K562 (cell line): ENCODE measurements around the gene GIPR. TPM values are rescaled to one million over a fixed set of nuclear protein-coding genes. Genes with fewer than 3 reads are reported as not detected.

Source experiments
- ATF3 ChIP-seq, 2 experiments: fragments of 450-650 bp in 1 of 2; sonication (generic) in 1 of 2; formaldehyde crosslinking in 1 of 2; IDR thresholded peaks in 1 of 2; conservative IDR thresholded peaks in 1 of 2; 2 replicates each; pipeline versions ENCODE4 v1.6.1 to v1.8.1; 2016 to 2023; ENCODE audit warnings: mild to moderate bottlenecking in 2 of 2, moderate library complexity in 2 of 2, inconsistent platforms in 1 of 2, missing genetic modification reagents in 1 of 2
- CBX3 ChIP-seq, 2 experiments: IDR thresholded peaks; 1 replicate in 1 of 2; 2 replicates in 1 of 2; pipeline ENCODE4 v1.6.1; 2012; ENCODE audit warnings: inconsistent platforms in 2 of 2, low read length in 2 of 2, borderline replicate concordance in 1 of 2, control low read depth in 1 of 2
- CHD1 ChIP-seq: fragments of 200-600 bp; sonication (generic); IDR thresholded peaks from one replicate; pipeline ENCODE4 v1.6.1; 2012; ENCODE audit warnings: mild to moderate bottlenecking, moderate library complexity, low read length, inconsistent platforms
- COPS2 ChIP-seq: fragments of 450-650 bp; conservative IDR thresholded peaks from 2 replicates; pipeline ENCODE4 v1.6.1; 2016; ENCODE audit warnings: mild to moderate bottlenecking, moderate library complexity
- CREBBP ChIP-seq: IDR thresholded peaks from one replicate; pipeline ENCODE4 v1.6.1; 2012; ENCODE audit warnings: low read depth, mild to moderate bottlenecking, control low read depth, inconsistent platforms, low read length
- DNMT1 ChIP-seq: fragments of 450-650 bp; IDR thresholded peaks from 2 replicates; pipeline ENCODE4 v1.6.1; 2016; ENCODE audit warnings: antibody characterized with exemption, mild to moderate bottlenecking
- FOXA3 ChIP-seq, 2 experiments: fragments of 450-650 bp in 1 of 2; sonication (generic) in 1 of 2; formaldehyde crosslinking; IDR thresholded peaks in 1 of 2; conservative IDR thresholded peaks in 1 of 2; 2 replicates each; pipeline versions ENCODE4 v1.4.0 to v1.8.0; 2020 to 2022; ENCODE audit warnings: mild to moderate bottlenecking in 2 of 2, missing genetic modification reagents in 1 of 2
- GABPA ChIP-seq: fragments of 200-800 bp; sonication (Bioruptor generic); conservative IDR thresholded peaks from 2 replicates; pipeline ENCODE4 v1.6.1; 2016; ENCODE audit warnings: low read depth, missing genetic modification characterization, missing compliant biosample characterization
- GTF2B ChIP-seq: IDR thresholded peaks from 2 replicates; pipeline ENCODE4 v1.6.1; 2011; ENCODE audit not compliant: insufficient read length; ENCODE audit errors: extremely low read depth
- GTF2E2 ChIP-seq: fragments of 200-800 bp; sonication (Bioruptor generic); IDR thresholded peaks from 2 replicates; pipeline ENCODE4 v1.6.1; 2016; ENCODE audit warnings: missing genetic modification characterization, missing compliant biosample characterization
- HIVEP1 ChIP-seq: fragments of 250-450 bp; sonication (Bioruptor Pico); IDR thresholded peaks from 2 replicates; pipeline ENCODE4 v1.4.0; 2020; ENCODE audit warnings: mild to moderate bottlenecking
- HNRNPK ChIP-seq: fragments of 200-400 bp; formaldehyde crosslinking; IDR thresholded peaks from one replicate; pipeline ENCODE4 v1.6.1; 2018; ENCODE audit warnings: mild to moderate bottlenecking, low read depth, low read length; ENCODE audit not compliant: poor library complexity, severe bottlenecking
- KAT2B ChIP-seq: IDR thresholded peaks from one replicate; pipeline ENCODE4 v1.6.1; 2012; ENCODE audit warnings: low read depth, mild to moderate bottlenecking, control low read depth, inconsistent platforms, low read length, moderate library complexity
- KAT7 ChIP-seq: sonication (generic); formaldehyde crosslinking; IDR thresholded peaks from 2 replicates; pipeline ENCODE4 v1.8.0; 2022; ENCODE audit warnings: missing genetic modification reagents, mild to moderate bottlenecking, borderline replicate concordance
- KLF10 ChIP-seq: fragments of 250-450 bp; sonication (Bioruptor Pico); IDR thresholded peaks from 2 replicates; pipeline ENCODE4 v1.6.1; 2021; ENCODE audit warnings: matching md5 sums
- MTA2 ChIP-seq: fragments of 450-650 bp; IDR thresholded peaks from 2 replicates; pipeline ENCODE4 v1.6.1; 2016; ENCODE audit warnings: low read depth
- RAD51 ChIP-seq: fragments of 450-650 bp; IDR thresholded peaks from 2 replicates; pipeline ENCODE4 v1.7.1; 2016; ENCODE audit warnings: low read depth, mild to moderate bottlenecking, borderline replicate concordance
- THRAP3 ChIP-seq: fragments of 450-650 bp; IDR thresholded peaks from 2 replicates; pipeline ENCODE4 v1.6.1; 2016; ENCODE audit warnings: mild to moderate bottlenecking, inconsistent platforms, borderline replicate concordance
- ZBTB1 ChIP-seq: sonication (generic); formaldehyde crosslinking; IDR thresholded peaks from 2 replicates; pipeline ENCODE4 v1.8.1; 2023; ENCODE audit warnings: missing genetic modification reagents, low read depth, mild to moderate bottlenecking, borderline replicate concordance
- ZNF280B ChIP-seq: fragments of 250-450 bp; sonication (Bioruptor Pico); IDR thresholded peaks from 2 replicates; pipeline ENCODE4 v1.5.1; 2021; ENCODE audit warnings: mild to moderate bottlenecking
- ZNF764 ChIP-seq: fragments of 250-450 bp; sonication (Bioruptor Pico); IDR thresholded peaks from 2 replicates; pipeline ENCODE4 v1.4.0; 2020; ENCODE audit warnings: low read depth, mild to moderate bottlenecking, moderate library complexity
- polyA plus RNA-seq, 8 experiments: library from polyadenylated mRNA; depleted of rRNA in 4 of 8; stranded (reverse) in 5 of 8; unstranded in 3 of 8; fragments of >200 nt; fragmentation: Nextera tagmentation in 2 of 8; fragmentation: Illumina TruSeq in 1 of 8; extraction: Ambion mirVana in 2 of 8; extraction: Trizol in 1 of 8; gene quantifications; 2 replicates each; pipeline versions ENCODE4 v1.2.1 to v1.2.3, GENCODE V29; 2011 to 2014; ENCODE audit warnings: inconsistent platforms in 1 of 8, missing spikeins in 1 of 8
- total RNA-seq, 7 experiments: library from RNA; depleted of rRNA in 6 of 7; stranded (reverse); fragments of >200 nt in 6 of 7; fragmentation: Illumina TruSeq in 2 of 7; extraction: Trizol in 2 of 7; gene quantifications; 2 replicates each; pipeline versions ENCODE4 v1.2.1 to v1.2.3, GENCODE V29; 2011 to 2021; ENCODE audit warnings: low replicate concordance in 1 of 7
- TF ChIP-seq, protein P1 (sequence below), 2 experiments: fragments of 250-450 bp in 1 of 2; fragments of 450-650 bp in 1 of 2; sonication (Bioruptor Pico) in 1 of 2; IDR thresholded peaks; 2 replicates each; pipeline versions ENCODE4 v1.6.1 to v1.8.0; 2016 to 2021; ENCODE audit warnings: mild to moderate bottlenecking in 2 of 2, moderate library complexity in 2 of 2, missing compliant biosample characterization in 1 of 2, missing genetic modification characterization in 1 of 2

GIPR gene
- total and polyA plus RNA-seq, 9 of the 15 experiments (the other 6 are each of a cell fraction or from before 2014, with no cell fraction given): 2.2 to 26.8 (median 12.7) TPM

GRCh38 chr19:45691516-45692186 is 23.6 kb downstream of the GIPR start, which contains the start of gene SNRPD2 (continued):
- TF ChIP-seq GTF2B: no peak
- TF ChIP-seq CHD1: peak; percentile 23
- peak; percentile 78; the same call in 1 of the 2 replicates for TF ChIP-seq THRAP3
- TF ChIP-seq GABPA: peak; percentile 97
- no peak for TF ChIP-seq CREBBP
- TF ChIP-seq GTF2E2 (tag): no peak; the same call in 1 of the 2 replicates
- no peak for TF ChIP-seq FOXA3 (CRISPR knock-in tag; conservative IDR thresholded peaks at IDR 0.05 in 1 of 2, IDR thresholded peaks at IDR 0.05 in 1 of 2)
- no peak for TF ChIP-seq HNRNPK
- no peak for TF ChIP-seq COPS2
- TF ChIP-seq, protein P1, sequence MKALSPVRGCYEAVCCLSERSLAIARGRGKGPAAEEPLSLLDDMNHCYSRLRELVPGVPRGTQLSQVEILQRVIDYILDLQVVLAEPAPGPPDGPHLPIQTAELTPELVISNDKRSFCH (CRISPR knock-in tag; IDR thresholded peaks at IDR 0.05): no peak
- TF ChIP-seq, protein P1 (tag; IDR thresholded peaks at IDR 0.05): no peak
- TF ChIP-seq ATF3 (IDR thresholded peaks at IDR 0.05): no peak
- TF ChIP-seq ATF3 (CRISPR knock-in tag; conservative IDR thresholded peaks at IDR 0.05): 0 out of 2 replicates have a peak, but pooled peaks have one; percentile 33
- TF ChIP-seq CBX3 (IDR thresholded peaks at IDR 0.05; ENCODE audit: borderline replicate concordance in 1 of 2, low read length in 2 of 2): no peak; a peak in 1 of 3 replicates
- TF ChIP-seq ZBTB1 (CRISPR knock-in tag): no peak
- TF ChIP-seq MTA2: no peak
- TF ChIP-seq KAT2B: no peak
- no peak for TF ChIP-seq RAD51
- TF ChIP-seq ZNF280B (CRISPR knock-in tag): no peak
- TF ChIP-seq KAT7 (CRISPR knock-in tag): no peak
- no peak for TF ChIP-seq DNMT1
- TF ChIP-seq ZNF764: no peak
- no peak for TF ChIP-seq KLF10 (CRISPR knock-in tag)
- TF ChIP-seq HIVEP1 (CRISPR knock-in tag): no peak
